C4-2B (cell line): ENCODE data around the gene PDXP.

Experiments
- ZFX ChIP-seq: fragments of 450-650 bp; IDR thresholded peaks from 2 replicates; pipeline ENCODE4 v1.6.1; 2017
- TF ChIP-seq, protein P1 (sequence below): fragments of 450-650 bp; conservative IDR thresholded peaks from 2 replicates; pipeline ENCODE4 v1.5.1; 2017; ENCODE audit warnings: mild to moderate bottlenecking

DNA sequence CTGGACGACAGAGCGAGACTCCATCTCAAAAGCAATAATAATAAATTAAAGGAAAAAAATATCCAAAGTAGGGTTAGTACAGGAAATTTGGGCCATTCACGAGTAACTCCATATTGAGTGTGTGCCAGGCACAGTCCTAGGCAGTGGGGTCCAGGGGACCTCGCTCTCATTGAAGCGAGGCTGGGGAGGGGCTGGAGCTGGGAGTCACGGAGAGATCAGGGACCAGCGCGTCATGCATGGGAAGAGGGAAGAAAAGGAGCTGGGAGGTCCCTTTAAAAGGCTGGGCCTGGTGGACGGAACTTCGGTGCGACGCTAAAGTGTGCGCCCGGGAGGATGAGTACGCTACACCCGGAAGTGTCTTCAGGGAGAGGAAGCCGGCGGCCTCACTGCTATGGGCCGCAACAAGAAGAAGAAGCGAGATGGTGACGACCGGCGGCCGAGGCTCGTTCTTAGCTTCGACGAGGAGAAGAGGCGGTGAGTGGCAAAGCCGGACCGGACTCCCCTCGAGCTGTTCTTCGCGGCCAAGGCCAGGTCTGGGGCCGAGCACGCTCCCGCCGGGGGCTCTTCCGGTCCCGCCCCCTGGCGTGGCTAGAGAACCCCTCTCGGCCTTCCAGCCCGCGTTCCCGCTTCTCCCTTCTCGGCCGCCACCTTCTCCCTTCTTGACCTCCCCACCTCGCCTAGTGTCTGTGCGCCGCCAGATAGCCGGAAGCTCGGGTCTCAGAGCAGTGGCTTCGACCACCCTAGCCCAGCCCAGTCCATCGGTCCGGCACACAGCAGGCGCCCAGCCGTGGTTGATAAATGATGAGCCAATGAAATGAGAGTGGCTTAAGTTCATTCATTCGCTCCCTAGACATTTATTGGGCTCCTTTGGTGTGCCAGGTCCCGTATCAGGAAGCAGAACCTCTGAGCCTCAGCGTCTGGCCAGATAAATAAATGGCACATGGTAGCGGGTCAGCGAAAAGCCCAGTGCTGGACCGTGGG is 27.8 kb downstream of the PDXP start, which contains the start of gene NOL12:
- TF ChIP-seq, protein P1, sequence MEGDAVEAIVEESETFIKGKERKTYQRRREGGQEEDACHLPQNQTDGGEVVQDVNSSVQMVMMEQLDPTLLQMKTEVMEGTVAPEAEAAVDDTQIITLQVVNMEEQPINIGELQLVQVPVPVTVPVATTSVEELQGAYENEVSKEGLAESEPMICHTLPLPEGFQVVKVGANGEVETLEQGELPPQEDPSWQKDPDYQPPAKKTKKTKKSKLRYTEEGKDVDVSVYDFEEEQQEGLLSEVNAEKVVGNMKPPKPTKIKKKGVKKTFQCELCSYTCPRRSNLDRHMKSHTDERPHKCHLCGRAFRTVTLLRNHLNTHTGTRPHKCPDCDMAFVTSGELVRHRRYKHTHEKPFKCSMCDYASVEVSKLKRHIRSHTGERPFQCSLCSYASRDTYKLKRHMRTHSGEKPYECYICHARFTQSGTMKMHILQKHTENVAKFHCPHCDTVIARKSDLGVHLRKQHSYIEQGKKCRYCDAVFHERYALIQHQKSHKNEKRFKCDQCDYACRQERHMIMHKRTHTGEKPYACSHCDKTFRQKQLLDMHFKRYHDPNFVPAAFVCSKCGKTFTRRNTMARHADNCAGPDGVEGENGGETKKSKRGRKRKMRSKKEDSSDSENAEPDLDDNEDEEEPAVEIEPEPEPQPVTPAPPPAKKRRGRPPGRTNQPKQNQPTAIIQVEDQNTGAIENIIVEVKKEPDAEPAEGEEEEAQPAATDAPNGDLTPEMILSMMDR = no peak
- TF ChIP-seq ZFX = peak; percentile 94; the same call in 1 of the 2 replicates
